ENCODE measurements around the gene HSH2D.

HSH2D gene

GRCh38 chr19:16190198-16190597, 46.7 kb downstream of the HSH2D start:
- in situ Hi-C loops (cut with HindIII; ENCODE audit: low sequenced_read_pairs): no loop called here

- in situ Hi-C loops (cut with HindIII; ENCODE audit: low sequenced_read_pairs): no loop called here
Measured at GRCh38 chr19:16190736-16191135, 47.3 kb downstream of the HSH2D start.

- in situ Hi-C loops (cut with HindIII; ENCODE audit: low sequenced_read_pairs): no loop called here
Measured at GRCh38 chr19:16191216-16191908, 47.9 kb downstream of the HSH2D start.

GRCh38 chr19:16193466-16193865, 50.0 kb downstream of the HSH2D start:
- in situ Hi-C loops (cut with HindIII; ENCODE audit: low sequenced_read_pairs): no loop called here

- in situ Hi-C loops (cut with HindIII; ENCODE audit: low sequenced_read_pairs): no loop called here
Measured at GRCh38 chr19:16197188-16197621, 53.7 kb downstream of the HSH2D start.

- in situ Hi-C loops (cut with HindIII; ENCODE audit: low sequenced_read_pairs): no loop called here
Measured at GRCh38 chr19:16197622-16198369, 54.3 kb downstream of the HSH2D start, which contains the start of gene AP1M1. Gene AP1M1 (plus strand): TSS chr19:16197911. CDS start chr19:16198027, 116 bp downstream.

- in situ Hi-C loops (cut with HindIII; ENCODE audit: low sequenced_read_pairs): no loop called here
Measured at GRCh38 chr19:16198370-16198651, 54.8 kb downstream of the HSH2D start.

- in situ Hi-C loops (cut with HindIII; ENCODE audit: low sequenced_read_pairs): no loop called here
Measured at GRCh38 chr19:16199275-16199932, 55.9 kb downstream of the HSH2D start.

GRCh38 chr19:16200038-16201010, 56.8 kb downstream of the HSH2D start:
- in situ Hi-C loops (cut with HindIII; ENCODE audit: low sequenced_read_pairs): loop anchor here (5.0 kb wide), 1 partner anchor 172 kb away; no protein-coding TSS in a partner anchor

GRCh38 chr19:16201011-16201391, 57.5 kb downstream of the HSH2D start:
- in situ Hi-C loops (cut with HindIII; ENCODE audit: low sequenced_read_pairs): loop anchor here (5.0 kb wide), 1 partner anchor 171 kb away; no protein-coding TSS in a partner anchor

- in situ Hi-C loops (cut with HindIII; ENCODE audit: low sequenced_read_pairs): loop anchor here (5.0 kb wide), 1 partner anchor 170 kb away; no protein-coding TSS in a partner anchor
Measured at GRCh38 chr19:16202320-16203255, 59.1 kb downstream of the HSH2D start.

GRCh38 chr19:16203256-16204004, 59.9 kb downstream of the HSH2D start:
- in situ Hi-C loops (cut with HindIII; ENCODE audit: low sequenced_read_pairs): loop anchor here (5.0 kb wide), 1 partner anchor 169 kb away; no protein-coding TSS in a partner anchor

GRCh38 chr19:16204005-16204294, 60.5 kb downstream of the HSH2D start:
- in situ Hi-C loops (cut with HindIII; ENCODE audit: low sequenced_read_pairs): loop anchor here (5.0 kb wide), 1 partner anchor 168 kb away; no protein-coding TSS in a partner anchor

- in situ Hi-C loops (cut with HindIII; ENCODE audit: low sequenced_read_pairs): loop anchor here (5.0 kb wide), 1 partner anchor 82 kb away; no protein-coding TSS in a partner anchor
Measured at GRCh38 chr19:16205205-16206045, 61.9 kb downstream of the HSH2D start.

- in situ Hi-C loops (cut with HindIII; ENCODE audit: low sequenced_read_pairs): loop anchor here (5.0 kb wide), 1 partner anchor 81 kb away; no protein-coding TSS in a partner anchor
Measured at GRCh38 chr19:16206046-16206605, 62.6 kb downstream of the HSH2D start.

- in situ Hi-C loops (cut with HindIII; ENCODE audit: low sequenced_read_pairs): loop anchor here (5.0 kb wide), 1 partner anchor 81 kb away; no protein-coding TSS in a partner anchor
Measured at GRCh38 chr19:16206637-16207036, 63.2 kb downstream of the HSH2D start.

GRCh38 chr19:16207063-16207462, 63.6 kb downstream of the HSH2D start:
- in situ Hi-C loops (cut with HindIII; ENCODE audit: low sequenced_read_pairs): loop anchor here (5.0 kb wide), 1 partner anchor 80 kb away; no protein-coding TSS in a partner anchor

Measured in endothelial cell of hepatic sinusoid (primary cell).